SK-N-SH treated with all-trans-retinoic acid at 6 μM for 48 hours (cell line): ENCODE data around the gene EXOC7.

Experiments used
- ARNTL ChIP-seq: fragments of 450-650 bp; formaldehyde crosslinking; IDR thresholded peaks from 2 replicates; pipeline ENCODE4 v1.5.0; 2020; ENCODE audit warnings: low read depth, mild to moderate bottlenecking, moderate library complexity, borderline replicate concordance
- BACH2 ChIP-seq: fragments of 250-450 bp; sonication (Bioruptor Pico); IDR thresholded peaks from 2 replicates; pipeline ENCODE4 v1.9.0; 2021; ENCODE audit warnings: mild to moderate bottlenecking, borderline replicate concordance
- CREB5 ChIP-seq: fragments of 250-450 bp; sonication (Bioruptor Pico); IDR thresholded peaks from 2 replicates; pipeline ENCODE4 v1.5.1; 2020; ENCODE audit warnings: low read depth, mild to moderate bottlenecking, moderate library complexity
- CSRNP3 ChIP-seq: fragments of 250-450 bp; sonication (Bioruptor Pico); IDR thresholded peaks from 2 replicates; pipeline ENCODE4 v1.5.1; 2021; ENCODE audit warnings: mild to moderate bottlenecking, moderate library complexity
- ISL1 ChIP-seq: fragments of 250-450 bp; sonication (Bioruptor Pico); IDR thresholded peaks from 2 replicates; pipeline ENCODE4 v2.1.2; 2022; ENCODE audit warnings: mild to moderate bottlenecking, moderate library complexity
- PATZ1 ChIP-seq: fragments of 250-450 bp; sonication (Bioruptor Pico); IDR thresholded peaks from 2 replicates; pipeline ENCODE4 v1.8.0; 2020; ENCODE audit warnings: mild to moderate bottlenecking, moderate library complexity, borderline replicate concordance
- ZC3H10 ChIP-seq: fragments of 250-450 bp; sonication (Bioruptor Pico); IDR thresholded peaks from 2 replicates; pipeline ENCODE4 v1.5.1; 2021; ENCODE audit warnings: mild to moderate bottlenecking, moderate library complexity
- ZFP3 ChIP-seq: fragments of 250-450 bp; sonication (Bioruptor Pico); IDR thresholded peaks from 2 replicates; pipeline ENCODE4 v1.5.0; 2020; ENCODE audit warnings: mild to moderate bottlenecking, moderate library complexity
- ZFP30 ChIP-seq: fragments of 450-650 bp; formaldehyde crosslinking; IDR thresholded peaks from 2 replicates; pipeline ENCODE4 v1.5.0; 2022; ENCODE audit warnings: mild to moderate bottlenecking, moderate library complexity
- ZNF70 ChIP-seq: fragments of 450-650 bp; formaldehyde crosslinking; IDR thresholded peaks from 2 replicates; pipeline ENCODE4 v1.5.0; 2020; ENCODE audit warnings: mild to moderate bottlenecking, moderate library complexity
- ZNF8 ChIP-seq: fragments of 450-650 bp; formaldehyde crosslinking; IDR thresholded peaks from 2 replicates; pipeline ENCODE4 v1.5.0; 2020; ENCODE audit warnings: mild to moderate bottlenecking, moderate library complexity

GRCh38 chr17:76072148-76072858 lies 31.3 kb downstream of the EXOC7 start, which contains the start of gene SRP68:
- TF ChIP-seq PATZ1 (CRISPR knock-in tag) (no peak), ISL1 (CRISPR knock-in tag) (no peak), ZNF70 (CRISPR knock-in tag) (no peak), CSRNP3 (no peak), ARNTL (CRISPR knock-in tag) (no peak), CREB5 (no peak), ZFP30 (no peak), ZFP3 (0 out of 2 replicates have a peak, but pooled peaks have one; percentile 31), ZC3H10 (CRISPR knock-in tag) (no peak), BACH2 (no peak), ZNF8 (CRISPR knock-in tag) (no peak)
